ENCODE measurements around the gene CHD5. TPM values are rescaled to one million over a fixed set of nuclear protein-coding genes. Genes with fewer than 3 reads are reported as not detected.

CHD5 gene
- polyA plus RNA-seq, 3 donors = 0.07 TPM; not detected in 2

GRCh38 chr1:6118415-6118814 is 61.7 kb downstream of the CHD5 start:
- H3K4me3 Mint-ChIP-seq = no peak overlapping the region
- Histone ChIP-seq H3K4me3 (replicated peaks in 1 of 3; ENCODE audit: low read depth in 2 of 3, low read length in 3 of 3) (no peak overlapping the region), H3K4me1 (ENCODE audit: control insufficient read depth in 1 of 2, insufficient read depth in 2 of 2, low read length in 2 of 2) (peaks cover 6 to 7% of the 10 kb centered on the region in 2 donors), H3K36me3 (replicated peaks in 1 of 2; ENCODE audit: control insufficient read depth in 1 of 2, insufficient read depth in 2 of 2, low read length in 2 of 2) (no peaks in the 10 kb centered on the region), H3K79me2 (ENCODE audit: insufficient read depth, low read length) (no peaks in the 10 kb centered on the region), H2AFZ (ENCODE audit: insufficient read depth, low read depth, low read length, poor library complexity, severe bottlenecking) (no peak overlapping the region), H3K9ac (ENCODE audit: insufficient read depth, low read length, poor library complexity, severe bottlenecking) (no peak overlapping the region), H3K27ac (ENCODE audit: low read depth in 1 of 2, low read length in 2 of 2) (no peak overlapping the region), H3K9me3 (replicated peaks in 1 of 2; ENCODE audit: control insufficient read depth in 1 of 2, insufficient read depth in 1 of 2, low read length in 2 of 2) (no peaks in the 10 kb centered on the region), H4K20me1 (ENCODE audit: insufficient read depth, low read length) (no peaks in the 10 kb centered on the region), H3K27me3 (ENCODE audit: control insufficient read depth in 2 of 2, insufficient read depth in 2 of 2, low read length in 2 of 2) (no peaks in the 10 kb centered on the region), H3K4me2 (replicated peaks; ENCODE audit: extremely low read depth, low read length, poor library complexity, severe bottlenecking) (no peak overlapping the region)
- TF ChIP-seq CTCF (IDR thresholded peaks at IDR 0.05) = no peak
- peaks cover 11% of the 10 kb centered on the region for H3K4me1 Mint-ChIP-seq
- intact Hi-C loops (cut with micrococcal nuclease) = no loop called here
- H3K36me3 Mint-ChIP-seq = no peaks in the 10 kb centered on the region
- DNase-seq = no peak
- peaks cover 1 to 6% (median 4%) of the 10 kb centered on the region in 3 donors for H3K27me3 Mint-ChIP-seq (ENCODE audit: low read depth in 3 of 3)
- H3K9me3 Mint-ChIP-seq = peaks cover 0 to 12% (median 7%) of the 10 kb centered on the region in 7 donors
- H3K27ac Mint-ChIP-seq = no peak overlapping the region
- WGBS (ENCODE audit: insufficient coverage) = no CpG with 5 or more reads among the region's 3 CpGs

GRCh38 chr1:6117624-6118023 is 62.5 kb downstream of the CHD5 start:
- Mint-ChIP-seq H3K27me3 (ENCODE audit: low read depth in 3 of 3) (peaks cover 6 to 9% (median 7%) of the 10 kb centered on the region in 3 donors), H3K4me1 (peaks cover 4% of the 10 kb centered on the region), H3K36me3 (no peaks in the 10 kb centered on the region), H3K27ac (no peak overlapping the region), H3K9me3 (peaks cover 0 to 12% (median 7%) of the 10 kb centered on the region in 7 donors), H3K4me3 (no peak overlapping the region)
- Histone ChIP-seq H2AFZ (ENCODE audit: insufficient read depth, low read depth, low read length, poor library complexity, severe bottlenecking) (no peak overlapping the region), H3K4me3 (replicated peaks in 1 of 3; ENCODE audit: low read depth in 2 of 3, low read length in 3 of 3) (no peak overlapping the region), H3K36me3 (replicated peaks in 1 of 2; ENCODE audit: control insufficient read depth in 1 of 2, insufficient read depth in 2 of 2, low read length in 2 of 2) (no peaks in the 10 kb centered on the region), H3K27me3 (ENCODE audit: control insufficient read depth in 2 of 2, insufficient read depth in 2 of 2, low read length in 2 of 2) (no peaks in the 10 kb centered on the region), H3K4me2 (replicated peaks; ENCODE audit: extremely low read depth, low read length, poor library complexity, severe bottlenecking) (no peak overlapping the region), H3K79me2 (ENCODE audit: insufficient read depth, low read length) (no peaks in the 10 kb centered on the region), H3K4me1 (ENCODE audit: control insufficient read depth in 1 of 2, insufficient read depth in 2 of 2, low read length in 2 of 2) (no peaks in the 10 kb centered on the region), H4K20me1 (ENCODE audit: insufficient read depth, low read length) (no peaks in the 10 kb centered on the region), H3K9ac (ENCODE audit: insufficient read depth, low read length, poor library complexity, severe bottlenecking) (no peak overlapping the region), H3K9me3 (replicated peaks in 1 of 2; ENCODE audit: control insufficient read depth in 1 of 2, insufficient read depth in 1 of 2, low read length in 2 of 2) (no peaks in the 10 kb centered on the region), H3K27ac (ENCODE audit: low read depth in 1 of 2, low read length in 2 of 2) (no peak overlapping the region)
- intact Hi-C loops (cut with micrococcal nuclease) = no loop called here
- no peak for TF ChIP-seq CTCF (IDR thresholded peaks at IDR 0.05)
- no peak for DNase-seq

All from CD14-positive monocyte (primary cell).